ENCODE results near the gene SPRED3.

SPRED3 gene

DNA sequence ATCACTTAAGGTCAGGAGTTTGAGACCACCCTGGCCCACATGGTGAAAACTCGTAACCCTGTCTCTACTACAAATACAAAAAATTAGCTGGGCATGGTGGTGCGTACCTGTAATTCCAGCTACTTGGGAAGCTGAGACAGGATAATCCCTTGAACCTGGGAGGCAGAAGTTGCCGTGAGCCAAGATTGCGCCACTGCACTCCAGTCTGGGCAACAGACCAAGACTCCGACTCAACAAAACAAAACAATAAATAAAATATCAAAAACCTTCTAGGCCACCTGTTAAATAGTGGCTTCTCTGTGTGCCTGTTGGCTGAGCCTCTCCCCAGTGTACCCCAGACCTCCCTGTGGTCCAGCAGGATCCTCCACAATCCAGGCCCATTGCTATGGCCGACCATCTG lies 17.4 kb upstream of the SPRED3 start:
- DNase-seq (ENCODE audit: low read depth in 1 of 2, low spot score in 1 of 2): no peak

DNA sequence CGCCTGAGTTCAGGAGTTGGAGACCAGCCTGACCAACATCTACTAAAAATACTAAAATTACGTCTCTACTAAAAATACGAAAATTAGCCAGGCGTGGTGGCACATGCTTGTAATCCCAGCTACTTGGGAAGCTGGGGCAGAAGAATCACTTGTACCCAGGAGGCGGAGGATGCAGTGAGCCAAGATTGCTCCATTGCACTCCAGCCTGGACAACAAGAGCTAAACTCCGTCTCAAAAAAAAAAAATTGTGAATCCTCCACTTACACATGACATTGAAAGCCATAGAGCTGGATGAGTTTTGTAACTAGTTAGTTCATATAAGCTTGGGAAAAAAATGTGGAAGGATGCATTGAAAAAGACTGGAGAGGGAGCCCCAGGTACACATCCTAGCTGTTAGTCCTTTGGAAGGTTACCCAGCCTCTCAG lies 14.6 kb upstream of the SPRED3 start:
- no peak for DNase-seq (ENCODE audit: low read depth in 1 of 2, low spot score in 1 of 2)

DNA sequence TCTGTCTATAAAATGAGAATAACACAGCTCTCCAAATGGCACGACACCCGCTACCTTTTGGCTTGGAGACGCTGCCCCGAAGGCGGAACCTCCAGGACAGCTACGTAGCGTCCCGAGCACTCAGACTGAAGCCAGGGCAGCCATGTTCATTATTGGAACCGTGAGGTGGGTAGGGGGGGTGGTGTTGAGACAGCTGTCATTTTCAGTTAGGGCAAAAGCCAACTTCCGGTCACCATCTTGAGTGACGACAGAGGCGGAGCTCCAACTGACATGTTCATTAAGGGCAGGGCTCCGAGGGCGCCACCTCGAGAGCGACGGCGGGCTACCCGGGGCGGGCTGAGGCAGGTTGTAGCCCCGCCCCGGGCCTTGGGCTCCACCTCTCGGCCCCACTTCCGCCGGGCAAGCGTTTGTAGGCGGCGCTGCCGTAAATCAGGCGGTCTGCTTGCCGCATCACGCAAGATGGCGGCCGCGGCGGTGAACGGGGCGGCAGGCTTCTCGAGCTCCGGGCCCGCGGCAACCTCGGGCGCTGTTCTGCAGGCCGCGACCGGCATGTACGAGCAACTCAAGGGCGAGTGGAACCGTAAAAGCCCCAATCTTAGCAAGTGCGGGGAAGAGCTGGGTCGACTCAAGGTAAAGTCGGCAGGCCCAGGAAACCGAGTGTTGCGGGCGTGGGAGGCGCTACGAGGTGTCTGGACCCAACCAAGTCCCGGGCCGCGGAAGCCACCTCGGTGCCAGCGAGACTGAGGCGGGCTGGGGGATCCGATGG lies 14.0 kb upstream of the SPRED3 start, which contains the start of gene PSMD8:
TSS of gene PSMD8 (plus strand) at position 240 of the 766 bp plus-strand sequence. CDS start at position 271, 31 bp downstream.
- DNase-seq (ENCODE audit: low read depth in 1 of 2, low spot score in 1 of 2): peak; percentile 95 to 98

DNA sequence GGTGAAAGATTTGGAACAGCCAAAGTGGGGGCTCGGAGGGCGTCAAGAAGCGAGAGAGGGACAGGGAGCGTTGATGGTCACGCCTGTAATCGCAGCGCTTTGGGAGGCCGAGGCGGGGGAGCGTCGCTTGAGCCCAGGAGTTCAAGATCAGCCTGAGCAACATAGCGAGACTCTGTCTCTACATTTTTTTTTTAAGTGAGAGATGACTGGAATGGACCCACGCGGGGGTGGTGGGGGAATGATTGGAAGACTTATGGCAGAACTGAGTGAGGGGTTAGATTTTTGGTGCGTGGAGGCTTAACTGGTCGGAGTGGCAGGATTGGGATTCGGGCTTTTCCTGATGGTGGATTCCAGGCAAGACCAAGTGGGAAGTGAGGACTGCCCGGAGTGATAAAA lies 13.4 kb upstream of the SPRED3 start:
- no peak for DNase-seq (ENCODE audit: low read depth in 1 of 2, low spot score in 1 of 2)

DNA sequence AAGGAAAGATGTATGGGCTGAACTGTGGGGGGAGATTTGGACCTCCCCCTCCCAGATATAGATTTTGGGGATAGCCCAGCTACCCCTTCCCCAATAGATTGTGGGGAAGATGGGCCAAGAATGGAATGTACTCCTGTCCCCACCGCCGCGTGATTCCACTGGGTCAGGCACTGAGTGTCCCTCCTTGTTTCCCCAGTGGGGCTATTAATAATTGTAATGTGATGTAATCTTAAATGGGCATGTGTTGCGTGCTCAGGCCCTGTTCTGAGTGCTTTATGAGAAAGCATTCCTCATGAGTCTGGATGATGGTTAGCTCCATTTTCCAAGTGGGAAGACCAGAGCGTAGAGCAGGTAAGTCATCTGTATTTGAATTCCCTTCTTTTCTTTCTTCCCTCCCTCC lies 12.7 kb upstream of the SPRED3 start:
- no peak for DNase-seq (ENCODE audit: low read depth in 1 of 2, low spot score in 1 of 2)

DNA sequence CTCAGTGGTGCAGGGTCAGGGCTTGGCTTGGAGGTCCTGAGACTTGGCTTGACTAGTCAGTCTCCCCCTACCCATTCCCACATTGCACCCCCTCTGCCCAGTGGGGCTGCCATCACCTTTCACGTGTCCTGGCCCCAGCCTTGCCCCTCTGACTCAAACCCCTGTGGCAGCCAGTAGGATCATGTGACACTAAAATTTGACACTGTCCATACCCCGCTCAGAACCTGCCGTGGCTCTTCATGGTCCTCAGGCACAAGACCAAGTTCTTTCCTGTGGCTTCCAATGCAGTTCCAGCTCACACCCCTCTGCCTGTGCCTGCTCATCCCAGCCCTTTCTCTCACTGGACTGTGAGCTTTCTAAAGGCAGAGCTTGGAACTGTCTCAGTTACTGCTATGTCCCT lies 11.9 kb upstream of the SPRED3 start:
- DNase-seq (ENCODE audit: low read depth in 1 of 2, low spot score in 1 of 2): no peak

DNA sequence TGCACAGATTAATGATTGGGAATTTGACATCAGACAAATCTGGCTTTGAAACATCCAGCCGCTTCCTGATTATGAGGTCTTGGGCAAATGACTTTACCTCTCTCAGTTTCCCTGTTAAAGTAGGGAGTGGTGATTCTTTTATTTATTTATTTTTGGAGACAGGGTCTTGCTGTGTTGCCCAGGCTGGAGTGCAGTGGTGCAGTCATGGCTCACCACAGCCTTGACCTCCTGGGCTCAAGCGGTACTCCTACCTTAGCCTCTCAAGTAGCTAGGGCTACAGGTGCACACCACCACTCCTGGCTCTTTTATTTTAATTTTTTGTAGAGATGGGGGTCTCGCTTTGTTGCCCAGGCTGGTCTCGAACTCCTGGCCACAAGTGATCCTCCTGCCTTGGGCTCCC lies 11.4 kb upstream of the SPRED3 start:
- DNase-seq (ENCODE audit: low read depth in 1 of 2, low spot score in 1 of 2): no peak

DNA sequence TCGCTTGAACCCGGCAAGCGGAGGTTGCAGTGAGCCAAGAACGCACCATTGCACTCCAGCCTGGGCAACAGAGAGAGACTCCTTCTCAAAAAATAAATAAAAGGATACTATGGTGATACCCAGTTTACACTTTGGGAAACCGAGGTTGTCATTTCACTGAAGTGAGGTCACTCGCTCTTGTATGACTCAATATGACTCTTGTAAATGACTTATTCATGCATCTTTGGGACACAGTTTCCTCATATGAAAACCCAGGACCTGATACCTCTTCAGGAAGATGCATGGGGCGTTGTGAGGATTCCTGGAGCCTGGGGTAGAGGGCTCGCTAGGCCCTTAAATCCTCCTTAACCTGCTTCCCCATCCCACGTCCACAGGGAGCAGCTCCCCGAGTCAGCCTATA lies 9.6 kb upstream of the SPRED3 start:
- no peak for DNase-seq (ENCODE audit: low read depth in 1 of 2, low spot score in 1 of 2)

DNA sequence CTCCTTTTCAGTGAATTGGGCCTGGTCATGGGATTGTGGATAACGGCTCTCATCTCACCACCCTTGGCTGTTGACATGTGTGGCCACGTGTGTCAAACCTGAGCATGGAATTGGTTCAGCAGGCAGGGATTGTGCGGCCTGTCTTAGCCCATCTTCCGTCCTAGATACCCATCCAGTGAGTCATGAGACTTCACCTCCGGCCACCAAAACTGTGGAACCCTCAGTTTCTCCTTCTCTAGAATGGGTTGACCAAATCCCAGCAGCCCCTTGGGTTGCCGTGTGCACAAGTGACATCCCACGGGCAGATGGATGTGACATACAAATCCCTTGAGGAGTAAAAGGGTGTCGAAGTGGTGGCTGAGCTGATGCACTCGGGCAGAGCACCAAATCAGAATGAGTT lies 7.4 kb upstream of the SPRED3 start:
- no peak for DNase-seq (ENCODE audit: low read depth in 1 of 2, low spot score in 1 of 2)

DNA sequence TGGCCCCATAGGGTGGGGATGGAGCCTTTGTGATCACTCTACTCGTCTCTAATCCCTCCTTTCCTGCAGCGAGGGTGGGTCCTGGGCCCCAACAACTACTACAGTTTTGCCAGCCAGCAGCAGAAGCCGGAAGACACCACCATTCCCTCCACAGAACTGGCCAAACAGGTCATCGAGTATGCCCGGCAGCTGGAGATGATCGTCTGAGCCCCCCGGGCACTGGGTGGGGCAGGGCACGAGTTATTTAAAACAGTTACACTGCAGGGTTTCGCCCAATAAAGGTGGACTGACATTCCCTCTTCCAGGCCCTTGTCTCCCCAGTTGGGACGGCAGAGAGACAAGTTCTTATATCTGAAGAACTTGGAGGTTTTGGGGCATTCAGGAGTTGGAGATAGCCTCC lies 5.3 kb upstream of the SPRED3 start:
- no peak for DNase-seq (ENCODE audit: low read depth in 1 of 2, low spot score in 1 of 2)

DNA sequence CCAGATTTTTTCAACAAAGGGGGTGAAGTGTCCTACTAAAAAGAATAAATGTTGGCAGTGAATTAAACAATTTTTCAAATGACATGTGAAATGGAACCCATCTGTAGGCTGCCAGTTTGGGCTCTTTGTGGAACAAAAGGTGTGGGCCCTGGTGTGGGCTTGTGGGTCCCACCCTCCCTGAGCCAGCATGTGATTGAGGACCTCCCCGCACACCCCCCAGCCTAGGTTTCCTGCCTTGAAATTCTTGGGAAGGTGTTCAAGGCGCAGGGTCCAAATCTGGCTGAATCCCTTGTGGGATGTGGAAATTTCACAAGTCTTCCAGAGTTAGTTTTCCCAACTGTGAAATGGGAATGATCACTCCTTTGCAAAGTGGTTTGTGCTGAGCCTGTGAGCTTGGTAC lies 4.8 kb upstream of the SPRED3 start:
- DNase-seq (ENCODE audit: low read depth in 1 of 2, low spot score in 1 of 2): no peak

DNA sequence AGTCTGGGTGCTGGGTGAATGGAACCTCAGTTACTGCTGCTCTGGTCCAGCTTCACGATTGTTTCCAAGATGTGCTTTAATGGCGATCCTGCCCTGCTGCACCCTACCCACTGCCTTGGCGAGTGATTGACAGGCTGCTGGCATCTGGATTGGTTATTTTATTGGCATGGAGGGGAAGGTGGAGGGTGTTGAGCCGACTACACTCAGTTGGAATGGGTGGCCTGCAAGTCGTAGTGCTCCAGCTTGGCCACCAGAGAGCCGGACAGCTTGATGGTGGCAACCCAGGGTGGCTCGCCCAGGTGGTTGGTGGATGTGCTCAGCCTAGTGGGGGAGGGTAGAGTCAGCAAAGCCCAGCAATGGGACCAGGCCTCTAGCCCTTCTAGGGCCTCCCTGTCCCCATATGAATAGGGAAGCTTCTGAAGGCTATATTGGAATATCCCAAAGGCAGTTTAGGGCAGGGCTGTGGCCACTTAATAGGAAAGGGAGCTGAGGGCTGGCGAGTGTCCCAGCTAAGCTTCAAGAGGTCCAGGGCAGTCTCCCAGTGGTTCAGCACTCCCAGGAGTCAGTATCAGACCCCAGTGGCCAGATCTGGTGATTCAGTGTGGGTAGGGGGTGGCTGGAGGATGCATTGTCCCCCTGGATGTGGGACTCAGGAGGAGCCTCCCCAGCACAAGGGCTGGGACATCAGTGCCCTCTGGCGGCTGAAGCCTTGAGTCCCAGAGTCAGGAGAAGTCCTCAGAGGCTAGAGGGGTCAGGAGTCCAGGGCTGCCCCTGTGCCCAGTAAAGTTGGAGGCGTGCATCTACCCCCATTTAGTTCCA lies 4.1 kb upstream of the SPRED3 start:
- DNase-seq (ENCODE audit: low read depth in 1 of 2, low spot score in 1 of 2): no peak

DNA sequence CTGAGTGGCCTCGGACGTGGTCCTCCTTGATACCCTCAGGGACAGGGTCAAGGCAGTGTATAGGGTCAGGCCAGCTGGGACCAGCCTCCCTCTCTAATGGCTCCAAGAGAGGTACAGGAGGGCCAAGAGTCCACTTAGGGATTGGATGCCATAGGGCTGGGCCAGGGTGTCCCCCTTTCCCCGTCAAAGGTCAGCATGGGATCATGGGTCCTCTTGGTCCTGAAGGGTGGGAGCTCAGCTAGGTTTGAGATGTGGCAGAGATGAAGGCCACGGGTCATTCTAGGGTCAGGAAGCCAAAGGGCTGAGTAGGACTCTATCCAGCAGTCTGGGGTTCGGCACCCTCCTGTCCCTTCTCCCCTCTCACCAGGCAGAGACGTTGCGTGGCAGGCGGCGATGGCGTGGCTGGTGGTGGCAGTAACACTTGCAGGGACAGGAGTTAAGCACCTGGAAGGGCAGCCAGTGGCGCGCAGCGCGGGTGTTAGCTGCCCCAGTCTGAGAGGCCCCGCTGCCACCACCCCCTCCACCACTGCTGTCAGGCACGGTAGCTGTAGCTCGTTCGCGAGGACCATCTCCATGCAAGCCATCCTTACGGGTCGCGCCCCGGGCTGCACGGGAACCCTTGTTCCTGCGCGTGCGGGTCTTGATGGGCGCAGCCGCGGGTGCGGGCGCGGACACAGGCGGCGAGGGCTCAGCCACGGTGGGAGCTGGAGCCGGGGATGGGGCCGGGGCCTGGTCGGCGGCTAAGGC lies 3.3 kb upstream of the SPRED3 start:
- DNase-seq (ENCODE audit: low read depth in 1 of 2, low spot score in 1 of 2): no peak

DNA sequence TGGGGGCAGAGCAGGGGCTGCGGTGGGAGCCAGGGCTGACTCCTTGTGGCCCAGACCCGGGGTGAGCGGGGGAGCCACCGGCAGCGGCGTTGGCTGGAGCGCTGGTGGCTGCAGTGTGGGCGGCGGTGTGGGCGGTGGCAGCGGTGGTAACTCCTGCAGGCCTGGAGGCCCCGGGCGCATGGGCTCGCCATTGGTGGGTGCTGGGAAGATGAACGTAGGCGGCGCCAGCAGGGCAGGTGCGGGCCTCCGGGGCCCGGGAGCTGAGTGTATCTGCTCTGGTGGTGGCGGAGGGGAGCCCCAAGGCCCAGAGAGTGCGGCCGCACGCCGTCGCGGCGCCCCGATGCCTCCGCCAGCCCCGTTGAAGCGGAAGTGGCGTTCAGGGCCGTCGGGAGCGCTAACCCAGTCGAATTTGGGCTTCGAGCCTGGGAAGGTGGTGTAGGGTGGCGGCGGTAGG lies 2.7 kb upstream of the SPRED3 start:
- DNase-seq (ENCODE audit: low read depth in 1 of 2, low spot score in 1 of 2): no peak

DNA sequence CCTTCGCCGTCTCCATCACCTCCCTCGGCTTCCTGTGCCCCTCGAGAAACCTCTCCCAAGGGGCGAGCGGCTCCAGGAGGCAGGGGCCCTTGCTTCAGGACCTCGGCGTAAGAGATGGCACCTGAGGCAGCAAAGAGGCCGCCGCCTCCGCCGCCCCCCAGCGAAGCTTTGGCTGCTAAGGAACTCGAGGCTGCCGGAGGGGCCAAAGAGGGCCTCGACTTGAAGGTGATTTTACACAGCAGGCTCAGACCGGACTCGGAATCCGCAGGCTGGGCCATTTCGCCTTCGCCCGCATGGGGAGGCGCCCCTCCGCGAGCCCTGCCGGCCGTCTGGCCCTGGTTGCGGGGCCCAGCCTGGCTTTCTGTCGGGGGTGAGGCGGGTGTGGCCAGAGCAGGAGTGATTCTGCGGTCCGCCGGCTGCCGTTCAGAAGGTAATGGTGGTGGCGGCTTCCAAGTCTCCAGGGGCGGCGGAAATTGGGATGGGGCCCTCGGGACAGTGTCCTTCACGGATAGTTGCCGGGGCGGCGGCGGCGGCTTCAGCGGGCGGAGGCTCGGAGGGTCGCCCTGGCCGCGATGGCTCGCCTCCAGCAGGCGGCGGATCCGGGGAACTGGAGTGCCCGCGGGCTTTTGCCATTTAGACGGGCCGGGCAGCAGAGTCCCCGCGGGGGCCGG lies 2.1 kb upstream of the SPRED3 start:
- no peak for DNase-seq (ENCODE audit: low read depth in 1 of 2, low spot score in 1 of 2)

DNA sequence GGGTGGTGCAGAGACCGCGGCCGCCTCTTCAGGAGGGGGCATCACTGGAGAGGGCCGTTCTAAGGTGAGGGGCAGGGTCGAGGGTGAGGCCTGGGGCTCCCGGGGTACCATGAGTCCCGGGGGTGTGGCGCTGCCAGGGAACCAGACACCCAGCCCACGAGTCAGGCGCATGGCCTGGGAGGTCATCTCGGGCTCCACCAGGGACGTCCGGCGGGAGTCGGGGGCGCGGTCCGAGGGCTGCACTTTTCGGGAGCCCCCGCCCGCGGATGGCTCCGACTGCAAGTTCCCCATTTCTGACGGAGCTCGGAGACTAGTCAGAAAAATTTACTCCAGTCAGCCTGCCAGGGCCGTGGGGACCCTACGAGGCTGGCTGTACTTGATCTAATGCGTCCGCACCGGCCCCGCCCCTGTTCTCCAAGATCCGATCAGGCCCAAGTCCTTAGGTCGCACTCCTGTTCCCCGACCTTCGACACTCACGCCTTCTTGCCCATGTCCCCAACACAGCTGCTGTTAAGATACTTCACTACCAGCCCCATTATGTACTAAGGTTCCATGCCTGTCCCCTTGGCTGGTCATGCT lies 1.4 kb upstream of the SPRED3 start:
- DNase-seq (ENCODE audit: low read depth in 1 of 2, low spot score in 1 of 2): no peak

DNA sequence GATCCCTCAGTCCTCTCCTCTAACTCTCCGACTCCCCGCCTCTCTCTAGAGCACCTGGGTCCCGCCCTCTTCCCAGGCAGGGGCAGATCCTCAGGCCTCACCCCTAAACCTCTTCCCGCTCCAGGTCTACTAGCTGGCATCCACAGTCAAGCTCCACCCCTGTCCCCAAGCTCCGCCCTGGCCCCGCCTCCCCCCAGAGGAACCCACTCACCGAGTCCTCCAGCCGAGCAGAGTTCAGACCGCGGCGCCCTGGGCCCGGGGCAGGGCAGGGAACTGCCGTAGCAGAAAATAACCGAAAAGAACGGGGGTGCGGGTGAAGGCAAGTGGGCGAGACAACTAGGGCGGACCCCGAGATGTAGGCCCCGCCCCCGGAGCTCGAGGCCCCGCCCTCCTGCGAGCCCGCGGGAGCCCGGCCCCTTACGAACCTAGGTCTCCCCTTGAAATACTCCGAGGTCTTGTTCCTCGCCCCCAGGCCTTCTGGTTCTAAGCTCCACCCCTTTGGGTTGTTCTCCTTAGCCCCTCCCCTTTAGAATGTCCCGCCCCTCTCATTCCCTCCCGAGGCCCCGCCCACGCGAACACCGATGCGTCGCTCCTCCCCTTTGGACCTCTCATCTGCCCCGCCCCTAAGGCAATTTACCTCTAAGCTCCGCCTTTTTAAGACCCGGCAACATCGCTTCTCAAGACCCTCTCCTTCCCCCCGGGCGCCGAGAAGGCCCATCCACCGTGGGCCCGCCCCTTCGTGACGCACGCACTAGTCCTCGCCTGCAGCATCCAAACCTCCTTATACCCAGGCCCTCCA lies 748 bp upstream of the SPRED3 start, which contains the start of gene GGN:
TSS of gene GGN (minus strand) at position 485 of the 799 bp plus-strand sequence. CDS start 773 bp downstream, outside the sequence.
- peak; percentile 55 to 67 for DNase-seq (ENCODE audit: low read depth in 1 of 2, low spot score in 1 of 2)

DNA sequence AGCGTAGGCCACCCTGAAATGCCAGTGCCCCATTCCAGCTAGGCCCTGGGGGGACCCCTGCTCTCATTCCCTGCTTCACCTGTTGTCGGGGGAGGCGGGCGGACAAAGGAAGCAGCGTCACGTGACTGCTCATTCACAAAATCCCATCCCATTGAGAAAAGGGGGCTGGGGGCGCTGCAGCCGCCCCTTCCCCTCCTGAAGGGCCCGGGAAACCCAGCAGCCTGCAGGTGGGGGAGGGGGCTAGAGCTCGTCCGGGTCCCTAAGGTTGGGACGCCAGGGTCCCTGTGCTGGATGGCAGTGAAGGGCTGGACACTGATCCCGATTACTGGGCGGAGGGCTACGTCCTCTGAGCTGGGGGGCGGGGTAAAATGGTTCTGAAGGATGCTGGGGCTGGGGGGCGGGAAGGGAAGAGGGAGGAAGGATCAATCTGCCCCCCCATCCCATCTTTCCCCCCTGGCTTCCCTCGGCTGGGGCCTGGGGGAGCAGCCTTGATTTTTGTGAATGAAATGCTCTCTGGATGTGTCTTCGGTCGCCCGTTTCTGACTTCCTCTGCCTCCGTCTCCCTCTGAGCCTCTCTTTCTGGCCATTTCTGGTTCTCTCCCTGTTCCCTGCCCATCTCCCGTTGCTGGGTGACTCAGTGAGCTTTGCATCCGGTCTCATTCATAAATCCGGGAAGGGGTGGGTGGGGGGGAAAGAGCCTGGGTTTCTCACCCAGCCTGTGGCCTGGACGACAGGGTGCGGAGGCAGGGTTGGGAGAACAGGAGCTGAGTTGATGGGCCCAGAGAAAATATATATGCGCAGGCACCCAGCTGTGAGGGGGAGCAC lies 816 bp downstream of the SPRED3 start:
- DNase-seq (ENCODE audit: low read depth in 1 of 2, low spot score in 1 of 2): no peak

Data from stimulated activated CD4-positive, alpha-beta T cell treated with anti-CD3 and anti-CD28 coated beads, Interleukin-15, amount 100 ng/mL, for 1 hour (primary cell).